Spleen (tissue), 11 donors: Measurements from ENCODE around the gene FAM168B. TPM values are rescaled to one million over a fixed set of nuclear protein-coding genes. Genes with fewer than 3 reads are reported as not detected.

Experiments
- DNase-seq: peaks from one replicate; pipeline ENCODE4 v3.0.0-alpha.2; 2020
- H3K27ac ChIP-seq, 8 donors: fragments of 200-600 bp; sonication (generic) in 7 of 8; 1 replicate in 4 of 8; 2 replicates in 4 of 8; pipeline versions ENCODE4 v1.5.0 to v1.8.0; 2016 to 2021; ENCODE audit warnings: inconsistent platforms in 4 of 8, mild to moderate bottlenecking in 4 of 8, moderate library complexity in 1 of 8
- H3K27me3 ChIP-seq, 7 donors: fragments of 200-600 bp; sonication (generic) in 6 of 7; replicated peaks in 1 of 7; 1 replicate in 4 of 7; 2 replicates in 3 of 7; pipeline versions ENCODE4 v1.5.0 to v1.8.0; 2016 to 2021; ENCODE audit warnings: inconsistent platforms in 3 of 7, mild to moderate bottlenecking in 1 of 7
- H3K36me3 ChIP-seq, 6 donors: fragments of 200-600 bp; sonication (generic) in 5 of 6; 1 replicate in 4 of 6; 2 replicates in 2 of 6; pipeline versions ENCODE4 v1.5.0 to v1.8.0; 2016 to 2021; ENCODE audit warnings: inconsistent platforms in 2 of 6
- H3K4me1 ChIP-seq, 6 donors: fragments of 200-600 bp; sonication (generic) in 5 of 6; 1 replicate in 3 of 6; 2 replicates in 3 of 6; pipeline versions ENCODE4 v1.5.0 to v1.8.0; 2016 to 2021; ENCODE audit warnings: inconsistent platforms in 3 of 6
- H3K4me3 ChIP-seq, 8 donors: fragments of 200-600 bp; sonication (generic) in 7 of 8; 1 replicate in 4 of 8; 2 replicates in 4 of 8; pipeline versions ENCODE4 v1.5.0 to v1.8.0; 2016 to 2021; ENCODE audit warnings: inconsistent platforms in 4 of 8, mild to moderate bottlenecking in 4 of 8, moderate library complexity in 2 of 8
- H3K9me3 ChIP-seq, 8 donors: fragments of 200-600 bp; sonication (generic) in 7 of 8; 1 replicate in 4 of 8; 2 replicates in 4 of 8; pipeline versions ENCODE4 v1.5.0 to v1.8.0; 2016 to 2021; ENCODE audit warnings: inconsistent platforms in 4 of 8
- CTCF ChIP-seq, 11 experiments: fragments of 200-600 bp in 7 of 11; fragments of 450-650 bp in 4 of 11; sonication (generic) in 4 of 11; IDR thresholded peaks in 8 of 11; conservative IDR thresholded peaks in 3 of 11; 1 replicate in 7 of 11; 2 replicates in 4 of 11; pipeline versions ENCODE4 v1.4.0 to v1.8.0; 2016 to 2021; ENCODE audit warnings: antibody characterized with exemption in 11 of 11, inconsistent platforms in 4 of 11, mild to moderate bottlenecking in 1 of 11
- POLR2A ChIP-seq, 3 donors: fragments of 450-650 bp; IDR thresholded peaks; one replicate each; pipeline ENCODE4 v1.5.1; 2017; ENCODE audit warnings: antibody characterized with exemption in 3 of 3, mild to moderate bottlenecking in 1 of 3
- POLR2AphosphoS5 ChIP-seq, 3 donors: sonication (generic); formaldehyde crosslinking; IDR thresholded peaks; one replicate each; pipeline ENCODE4 v1.5.1; 2017; ENCODE audit warnings: antibody characterized with exemption in 3 of 3
- WGBS, 5 donors: extraction: QIAGEN DNeasy Blood & Tissue Kit in 3 of 5; methylation state at CpG; one replicate each; pipeline versions ENCODE4 v1.1.5 to v1.1.7; 2013 to 2018; 5-methylcytosine and 5-hydroxymethylcytosine counted together
- intact Hi-C: fragments of 100-400 bp; cut with DNase I; formaldehyde crosslinking; loops from one replicate; pipeline ENCODE4 v1.15.0; 2023; ENCODE audit warnings: low total_unique reads
- polyA plus RNA-seq, 3 donors: library from polyadenylated mRNA; stranded (reverse); fragments of 200-250 nt; gene quantifications; one replicate each; pipeline ENCODE4 v1.2.1, GENCODE V29; 2013
- total RNA-seq, 7 donors: library from RNA; depleted of rRNA in 3 of 7; stranded (reverse); fragments of >200 nt in 3 of 7; fragmentation: NEBNext Ultra II Directional in 4 of 7; extraction: Animal tissue kit (Norgen Biotek cat#: 25700) in 4 of 7; gene quantifications; one replicate each; pipeline versions ENCODE4 v1.1.0 to v1.2.1, GENCODE V29; 2016 to 2021
- donor health status: healthy with polysubstance abuse.
- donor health status: DM: no; HTN: no; CAD: no; lungs with moderate emphysema.
- donor health status: DM: no; HTN: no; CAD: no.
- donor health status: Bipolar disorder and iron deficiency.
- donor health status: healthy.
- donor health status: DM: no; HTN: no; CAD: no.
- donor health status: DM: yes; HTN: yes; CAD: no.

The FAM168B gene
- total and polyA plus RNA-seq, 10 donors = 10.9 to 107 (median 57.5) TPM

GRCh38 chr2:131050896-131051295 lies 42.4 kb downstream of the FAM168B start:
- Histone ChIP-seq H3K27ac (no peak overlapping the region), H3K9me3 (no peaks in the 10 kb centered on the region), H3K4me1 (peaks cover 0 to under 1% (median 0%) of the 10 kb centered on the region in 6 donors), H3K27me3 (no peaks in the 10 kb centered on the region), H3K4me3 (no peak overlapping the region), H3K36me3 (peaks cover 10 to 100% (median 97%) of the 10 kb centered on the region in 6 donors)
- intact Hi-C loops = no loop called here
- no peak for DNase-seq
- TF ChIP-seq POLR2AphosphoS5 (IDR thresholded peaks at IDR 0.05) (peak in 1 of 3 donors; percentile 12), POLR2A (IDR thresholded peaks at IDR 0.05) (no peak)
- WGBS, 5 donors = 92 to 98% (median 95%) methylated on average over 8 of the region's 8 CpGs

GRCh38 chr2:131049150-131049718 lies 44.0 kb downstream of the FAM168B start:
- DNase-seq = no peak
- Histone ChIP-seq H3K9me3 (no peaks in the 10 kb centered on the region), H3K27ac (no peak overlapping the region), H3K27me3 (no peaks in the 10 kb centered on the region), H3K36me3 (peaks cover 6 to 88% (median 82%) of the 10 kb centered on the region in 6 donors), H3K4me1 (no peaks in the 10 kb centered on the region), H3K4me3 (no peak overlapping the region)
- intact Hi-C loops = no loop called here
- 83 to 94% (median 89%) methylated on average over 7 of the region's 7 CpGs for WGBS, 5 donors
- no peak for TF ChIP-seq CTCF (IDR thresholded peaks at IDR 0.05 in 8 of 11, conservative IDR thresholded peaks at IDR 0.05 in 3 of 11)
- no peak for TF ChIP-seq POLR2AphosphoS5 (IDR thresholded peaks at IDR 0.05)
- TF ChIP-seq POLR2A (IDR thresholded peaks at IDR 0.05) = no peak

GRCh38 chr2:131048641-131049040 lies 44.6 kb downstream of the FAM168B start:
- intact Hi-C loops = no loop called here
- TF ChIP-seq CTCF (IDR thresholded peaks at IDR 0.05 in 8 of 11, conservative IDR thresholded peaks at IDR 0.05 in 3 of 11) (no peak), POLR2AphosphoS5 (IDR thresholded peaks at IDR 0.05) (peak in 1 of 3 donors; percentile 6), POLR2A (IDR thresholded peaks at IDR 0.05) (no peak)
- Histone ChIP-seq H3K27me3 (no peaks in the 10 kb centered on the region), H3K27ac (no peak overlapping the region), H3K4me3 (no peak overlapping the region), H3K9me3 (no peaks in the 10 kb centered on the region), H3K4me1 (no peaks in the 10 kb centered on the region), H3K36me3 (peaks cover 6 to 82% (median 76%) of the 10 kb centered on the region in 6 donors)
- WGBS, 5 donors = 94 to 100% (median 97%) methylated on average over 1 to 6 of the region's 6 CpGs
- DNase-seq = no peak

GRCh38 chr2:131047920-131048560 lies 45.2 kb downstream of the FAM168B start:
- DNase-seq = no peak
- intact Hi-C loops = no loop called here
- H3K27ac ChIP-seq = no peak overlapping the region
- 90 to 96% (median 92%) methylated on average over 11 of the region's 11 CpGs for WGBS, 5 donors
- TF ChIP-seq POLR2AphosphoS5 (IDR thresholded peaks at IDR 0.05) = no peak
- no peak for TF ChIP-seq CTCF (IDR thresholded peaks at IDR 0.05 in 8 of 11, conservative IDR thresholded peaks at IDR 0.05 in 3 of 11)
- TF ChIP-seq POLR2A (IDR thresholded peaks at IDR 0.05) = no peak
- H3K9me3 ChIP-seq = no peaks in the 10 kb centered on the region
- H3K36me3 ChIP-seq = peaks cover 6 to 76% (median 71%) of the 10 kb centered on the region in 6 donors
- no peak overlapping the region for H3K4me3 ChIP-seq
- H3K27me3 ChIP-seq = no peaks in the 10 kb centered on the region
- no peaks in the 10 kb centered on the region for H3K4me1 ChIP-seq
